ENCODE results near the gene C6orf89. TPM values are rescaled to one million over a fixed set of nuclear protein-coding genes. Genes with fewer than 3 reads are reported as not detected.

Gene C6orf89
- total and polyA plus RNA-seq, 2 of the 13 experiments (the other 11 are each of a cell fraction or from before 2014, with no cell fraction given) = 22.1 to 32.2 TPM

GRCh38 chr6:36885461-36886401 is at the start of gene C6orf89 (continued):
- TF ChIP-seq ZNF512 (CRISPR knock-in tag; IDR thresholded peaks at IDR 0.05) (no peak), AKAP8 (CRISPR knock-in tag; IDR thresholded peaks at IDR 0.05) (peak; percentile 79; the same call in 1 of the 2 replicates), ZKSCAN8 (CRISPR knock-in tag; IDR thresholded peaks at IDR 0.05; ENCODE audit: borderline replicate concordance) (peak; percentile 87), ZBTB7A (CRISPR knock-in tag; IDR thresholded peaks at IDR 0.05) (no peak; the same call in none of the 2 replicates), MTERF4 (CRISPR knock-in tag; IDR thresholded peaks at IDR 0.05) (peak; percentile 92), SALL2 (CRISPR knock-in tag; IDR thresholded peaks at IDR 0.05) (peak; percentile 98), RAD51 (IDR thresholded peaks at IDR 0.05; ENCODE audit: borderline replicate concordance) (no peak), SNRNP70 (IDR thresholded peaks at IDR 0.05; ENCODE audit: low read depth, low read length) (no peak), CHD4 (IDR thresholded peaks at IDR 0.05; ENCODE audit: borderline replicate concordance, low read length) (no peak), ZFP36 (IDR thresholded peaks at IDR 0.05; ENCODE audit: borderline replicate concordance, low read depth, low read length, partially characterized antibody) (no peak), NAIF1 (CRISPR knock-in tag; IDR thresholded peaks at IDR 0.05; ENCODE audit: borderline replicate concordance) (no peak), GLMP (CRISPR knock-in tag; IDR thresholded peaks at IDR 0.05; ENCODE audit: borderline replicate concordance) (no peak), AGO1 (IDR thresholded peaks at IDR 0.05; ENCODE audit: low read depth, low read length, poor library complexity, severe bottlenecking) (peak; percentile 62), ZNF569 (CRISPR knock-in tag; IDR thresholded peaks at IDR 0.05; ENCODE audit: borderline replicate concordance) (no peak)
- TF ChIP-seq, protein P1, sequence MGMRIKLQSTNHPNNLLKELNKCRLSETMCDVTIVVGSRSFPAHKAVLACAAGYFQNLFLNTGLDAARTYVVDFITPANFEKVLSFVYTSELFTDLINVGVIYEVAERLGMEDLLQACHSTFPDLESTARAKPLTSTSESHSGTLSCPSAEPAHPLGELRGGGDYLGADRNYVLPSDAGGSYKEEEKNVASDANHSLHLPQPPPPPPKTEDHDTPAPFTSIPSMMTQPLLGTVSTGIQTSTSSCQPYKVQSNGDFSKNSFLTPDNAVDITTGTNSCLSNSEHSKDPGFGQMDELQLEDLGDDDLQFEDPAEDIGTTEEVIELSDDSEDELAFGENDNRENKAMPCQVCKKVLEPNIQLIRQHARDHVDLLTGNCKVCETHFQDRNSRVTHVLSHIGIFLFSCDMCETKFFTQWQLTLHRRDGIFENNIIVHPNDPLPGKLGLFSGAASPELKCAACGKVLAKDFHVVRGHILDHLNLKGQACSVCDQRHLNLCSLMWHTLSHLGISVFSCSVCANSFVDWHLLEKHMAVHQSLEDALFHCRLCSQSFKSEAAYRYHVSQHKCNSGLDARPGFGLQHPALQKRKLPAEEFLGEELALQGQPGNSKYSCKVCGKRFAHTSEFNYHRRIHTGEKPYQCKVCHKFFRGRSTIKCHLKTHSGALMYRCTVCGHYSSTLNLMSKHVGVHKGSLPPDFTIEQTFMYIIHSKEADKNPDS (CRISPR knock-in tag; IDR thresholded peaks at IDR 0.05) = 0 out of 2 replicates have a peak, but pooled peaks have one; percentile 48
- TF ChIP-seq, protein P2, sequence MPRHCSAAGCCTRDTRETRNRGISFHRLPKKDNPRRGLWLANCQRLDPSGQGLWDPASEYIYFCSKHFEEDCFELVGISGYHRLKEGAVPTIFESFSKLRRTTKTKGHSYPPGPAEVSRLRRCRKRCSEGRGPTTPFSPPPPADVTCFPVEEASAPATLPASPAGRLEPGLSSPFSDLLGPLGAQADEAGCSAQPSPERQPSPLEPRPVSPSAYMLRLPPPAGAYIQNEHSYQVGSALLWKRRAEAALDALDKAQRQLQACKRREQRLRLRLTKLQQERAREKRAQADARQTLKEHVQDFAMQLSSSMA (CRISPR knock-in tag; IDR thresholded peaks at IDR 0.05) = peak; percentile 95; the same call in 1 of the 2 replicates
- TF ChIP-seq, protein P3, sequence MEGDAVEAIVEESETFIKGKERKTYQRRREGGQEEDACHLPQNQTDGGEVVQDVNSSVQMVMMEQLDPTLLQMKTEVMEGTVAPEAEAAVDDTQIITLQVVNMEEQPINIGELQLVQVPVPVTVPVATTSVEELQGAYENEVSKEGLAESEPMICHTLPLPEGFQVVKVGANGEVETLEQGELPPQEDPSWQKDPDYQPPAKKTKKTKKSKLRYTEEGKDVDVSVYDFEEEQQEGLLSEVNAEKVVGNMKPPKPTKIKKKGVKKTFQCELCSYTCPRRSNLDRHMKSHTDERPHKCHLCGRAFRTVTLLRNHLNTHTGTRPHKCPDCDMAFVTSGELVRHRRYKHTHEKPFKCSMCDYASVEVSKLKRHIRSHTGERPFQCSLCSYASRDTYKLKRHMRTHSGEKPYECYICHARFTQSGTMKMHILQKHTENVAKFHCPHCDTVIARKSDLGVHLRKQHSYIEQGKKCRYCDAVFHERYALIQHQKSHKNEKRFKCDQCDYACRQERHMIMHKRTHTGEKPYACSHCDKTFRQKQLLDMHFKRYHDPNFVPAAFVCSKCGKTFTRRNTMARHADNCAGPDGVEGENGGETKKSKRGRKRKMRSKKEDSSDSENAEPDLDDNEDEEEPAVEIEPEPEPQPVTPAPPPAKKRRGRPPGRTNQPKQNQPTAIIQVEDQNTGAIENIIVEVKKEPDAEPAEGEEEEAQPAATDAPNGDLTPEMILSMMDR (CRISPR knock-in tag; IDR thresholded peaks at IDR 0.05) = peak; percentile 98

Data from HepG2 (cell line).